GM18951 (cell line): ENCODE results near the gene UBASH3B.

Source experiments
- POLR2A ChIP-seq: IDR thresholded peaks from 4 replicates; pipeline ENCODE4 v1.6.1; 2011; ENCODE audit warnings: mild to moderate bottlenecking; ENCODE audit not compliant: insufficient read length, insufficient read depth; ENCODE audit errors: extremely low read depth
- in situ Hi-C: fragments of 300-500 bp; cut with MboI; formaldehyde crosslinking; loops from one replicate; pipeline ENCODE4 v1.12.0; 2022; ENCODE audit warnings: low sequenced_read_pairs, mixed read lengths, inconsistent platforms; ENCODE audit not compliant: unreplicated experiment

The UBASH3B gene

DNA sequence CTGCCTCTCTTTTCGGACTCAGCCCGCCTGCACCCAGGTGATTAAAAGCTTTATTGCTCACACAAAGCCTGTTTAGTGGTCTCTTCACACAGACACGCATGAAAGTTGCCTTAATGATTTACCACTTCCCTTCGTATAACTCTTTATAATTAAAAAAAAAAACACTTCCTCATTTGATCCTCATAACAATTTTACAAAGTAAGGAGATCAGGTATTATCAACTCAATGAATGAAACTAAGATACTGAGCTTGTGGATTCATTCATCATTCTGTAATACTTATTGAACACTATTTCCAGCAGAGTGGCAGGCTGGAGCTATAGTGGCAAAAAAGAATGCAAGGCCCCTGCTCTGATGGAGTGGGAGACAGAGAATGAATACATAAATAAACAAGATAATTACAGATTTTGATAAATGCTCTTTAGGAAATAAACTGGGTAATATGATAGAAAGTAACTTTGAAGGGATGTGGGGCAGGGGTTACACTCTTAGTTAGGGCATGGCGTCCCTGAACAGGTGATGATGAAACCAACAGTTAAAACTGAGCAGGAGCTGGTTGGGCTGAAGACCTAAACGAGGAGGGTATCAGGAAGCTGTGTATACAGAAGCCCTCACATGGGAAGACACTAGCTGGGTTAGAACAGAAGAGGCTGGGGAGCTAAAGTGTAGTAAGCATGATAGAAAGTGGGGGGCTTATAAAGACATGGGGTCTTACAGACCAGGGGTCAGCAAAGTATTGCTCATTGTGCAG, 177.4 kb downstream of the UBASH3B start:
- in situ Hi-C loops = no loop called here
- TF ChIP-seq POLR2A = no peak

DNA sequence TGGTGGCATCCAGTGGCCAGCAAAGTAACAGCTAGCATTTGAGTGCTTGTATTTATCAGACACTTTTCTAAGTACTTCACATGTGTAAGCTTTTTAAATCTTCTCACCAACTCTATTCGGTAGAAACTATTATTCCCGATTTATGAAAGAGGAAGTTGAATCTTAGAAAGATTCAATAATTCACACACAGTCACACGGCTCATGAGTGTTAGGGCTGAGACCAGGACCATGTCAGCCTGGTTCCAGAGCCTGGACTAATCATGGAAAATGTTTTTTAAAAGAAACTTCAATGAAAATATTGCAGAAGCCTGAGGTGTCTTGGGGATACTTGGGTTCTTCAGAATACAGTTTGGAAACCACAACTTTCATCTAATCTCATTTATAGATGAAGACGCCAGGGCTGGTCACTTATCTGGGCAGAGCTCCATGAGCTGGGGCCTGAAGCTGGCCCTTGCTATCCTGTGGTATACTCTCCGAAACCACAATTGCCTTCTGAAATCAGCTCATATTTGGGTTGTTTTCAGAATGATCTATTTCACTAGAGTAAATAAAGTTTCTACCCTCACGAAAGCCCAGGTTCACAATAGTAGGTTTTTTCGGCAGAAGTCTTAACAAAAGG, 178.4 kb downstream of the UBASH3B start:
- in situ Hi-C loops = no loop called here
- TF ChIP-seq POLR2A = no peak

DNA sequence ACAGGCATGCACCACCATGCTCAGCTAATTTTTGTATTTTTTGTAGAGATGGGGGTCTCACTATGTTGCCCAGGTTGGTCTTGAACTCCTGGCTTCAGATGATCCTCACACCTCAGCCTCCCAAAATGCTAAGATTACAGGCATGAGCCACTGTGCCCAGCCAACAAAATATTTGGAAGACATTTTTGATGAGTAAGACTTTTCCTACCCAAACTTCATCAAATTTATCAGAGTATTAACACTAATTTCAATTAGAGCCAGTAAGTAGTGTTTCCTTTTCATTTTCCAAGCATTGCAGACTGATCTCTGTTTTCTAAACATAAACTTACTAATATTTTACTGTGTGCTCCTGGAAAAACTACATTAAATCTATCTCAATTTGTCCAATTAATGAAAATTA, 181.4 kb downstream of the UBASH3B start:
- in situ Hi-C loops = no loop called here
- no peak for TF ChIP-seq POLR2A

DNA sequence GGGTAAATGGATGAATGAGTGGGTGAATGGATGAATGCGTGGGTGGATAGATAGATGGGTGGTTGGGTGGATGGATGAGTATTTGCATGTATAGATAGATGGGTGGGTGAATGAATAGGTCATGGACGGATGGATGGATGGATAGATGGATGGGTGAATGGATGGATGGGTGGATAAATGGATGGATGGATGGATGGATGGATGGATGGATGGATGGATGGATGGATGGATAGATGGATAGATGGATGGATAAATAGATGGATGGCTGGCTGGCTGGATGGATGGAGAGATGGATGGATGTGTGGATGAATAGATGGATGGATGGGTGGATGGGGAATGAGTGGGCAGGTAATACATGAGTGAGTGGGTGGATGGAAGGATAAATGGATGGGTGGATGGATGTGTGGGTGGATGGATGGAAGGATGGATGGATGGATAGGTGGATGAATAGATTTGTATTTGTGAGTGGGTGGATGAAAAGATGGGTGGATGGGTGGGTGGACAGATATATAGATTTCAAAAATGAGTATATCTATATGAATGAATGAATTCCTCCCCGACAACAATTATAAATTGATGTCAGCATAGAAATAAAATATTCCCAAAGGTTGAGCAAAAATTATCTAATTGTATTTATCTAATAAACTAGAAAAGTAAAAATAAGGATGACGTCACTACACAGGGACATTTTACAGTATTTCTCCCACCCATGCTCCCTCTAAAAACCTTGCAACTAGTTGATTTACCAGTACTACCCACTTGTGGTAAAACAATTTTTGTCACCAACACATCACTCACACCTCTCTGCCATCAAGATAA, 182.2 kb downstream of the UBASH3B start:
- in situ Hi-C loops = no loop called here
- no peak for TF ChIP-seq POLR2A

DNA sequence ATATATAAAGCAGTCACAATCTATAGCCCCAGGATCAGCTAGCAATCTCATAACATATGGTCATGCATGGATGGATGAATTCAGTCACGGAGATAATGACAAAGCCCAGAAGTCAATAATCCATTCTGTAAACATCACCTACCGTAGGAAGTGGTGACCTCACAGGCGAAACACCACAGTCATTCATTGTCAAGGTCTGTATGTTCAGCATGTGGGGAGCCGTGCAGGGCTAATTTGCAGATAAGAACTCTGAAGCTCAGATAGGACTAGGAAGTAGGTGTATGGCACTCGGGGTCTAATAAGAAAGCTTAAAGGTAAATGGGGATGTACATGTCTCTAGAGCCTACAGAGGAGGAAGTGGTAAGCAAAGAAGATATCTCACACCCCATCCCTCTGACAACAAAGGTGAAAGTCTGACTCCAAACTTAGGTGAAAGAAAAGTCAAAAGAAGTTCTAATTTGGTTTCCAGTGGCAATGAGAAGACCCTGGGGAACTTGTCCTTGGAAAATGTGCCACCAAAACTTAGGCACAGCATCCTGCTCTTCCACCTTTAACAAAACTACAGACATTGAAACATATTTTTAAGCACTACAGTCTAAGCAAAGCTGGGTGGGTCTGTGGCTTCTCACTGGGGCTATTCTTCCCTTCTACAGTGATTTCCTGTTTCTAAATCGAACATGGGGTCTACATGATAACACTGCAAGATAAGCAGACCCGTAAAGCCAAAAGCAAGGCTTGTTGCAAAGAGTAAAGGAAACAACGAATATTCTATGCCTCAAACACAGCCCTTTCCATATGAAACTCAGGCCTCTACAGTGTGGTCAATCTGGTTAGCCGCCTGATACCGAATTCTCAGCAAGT, 188.0 kb downstream of the UBASH3B start:
- no peak for TF ChIP-seq POLR2A
- in situ Hi-C loops = no loop called here

DNA sequence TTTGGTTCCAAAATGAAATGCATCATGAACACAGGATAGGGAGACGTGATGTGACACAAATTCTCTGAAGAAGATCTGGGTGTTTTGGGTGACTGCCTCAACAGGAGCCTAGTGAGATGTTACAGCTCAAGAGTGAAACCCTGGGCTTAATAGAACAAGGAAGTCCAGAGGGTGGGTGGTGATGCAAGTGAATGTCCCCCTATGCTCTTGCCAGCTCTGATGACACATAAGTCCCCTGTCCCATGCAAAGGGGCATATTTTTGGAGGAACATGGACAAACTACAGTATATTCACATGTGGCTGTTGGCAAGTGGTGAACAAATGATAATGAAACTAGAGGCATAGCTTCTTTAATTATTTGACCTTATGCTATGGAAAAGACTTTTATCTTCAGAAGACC, 191.9 kb downstream of the UBASH3B start:
- TF ChIP-seq POLR2A = no peak
- in situ Hi-C loops = no loop called here

DNA sequence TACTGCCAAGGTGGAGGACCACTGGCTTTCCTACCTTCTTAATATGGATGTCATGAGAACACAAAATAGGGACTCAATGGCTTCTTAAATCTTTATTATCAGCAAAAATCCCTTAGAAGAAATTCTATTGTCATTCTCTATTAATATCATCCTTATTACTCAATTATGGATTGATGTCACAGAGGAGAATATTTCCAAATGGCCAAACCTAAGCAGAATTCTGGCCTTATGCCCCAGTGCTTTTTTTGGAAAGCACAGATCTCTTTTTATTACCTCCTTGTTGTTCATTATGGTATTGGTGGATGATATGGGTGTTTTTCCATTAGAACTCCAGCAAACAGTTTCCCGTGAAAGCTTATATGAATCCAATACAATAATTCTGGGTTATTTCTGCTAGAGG, 192.7 kb downstream of the UBASH3B start:
- TF ChIP-seq POLR2A = no peak
- in situ Hi-C loops = no loop called here

DNA sequence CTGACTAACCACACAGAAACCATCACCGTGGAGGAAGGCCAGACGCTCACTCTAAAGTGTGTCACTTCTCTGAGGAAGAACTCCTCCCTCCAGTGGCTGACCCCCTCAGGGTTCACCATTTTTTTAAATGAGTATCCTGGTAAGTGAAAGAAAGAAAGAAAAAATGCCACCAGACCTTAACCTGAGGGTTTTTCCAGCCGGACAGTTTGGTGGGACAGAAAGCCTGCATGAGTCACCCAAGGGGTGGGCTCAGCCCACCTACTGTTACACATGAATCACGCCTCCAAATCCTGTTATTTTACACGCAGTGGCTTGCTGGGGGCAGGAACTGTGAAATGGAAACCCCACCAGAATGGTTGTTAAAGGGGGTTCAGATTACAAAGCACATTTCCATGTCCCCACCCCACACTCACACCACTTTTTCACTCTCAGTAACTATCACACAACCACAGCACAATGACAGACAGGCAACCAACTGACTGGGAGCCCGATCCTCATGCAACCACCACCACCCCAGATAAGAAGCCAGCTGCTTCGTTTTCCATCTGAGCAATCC, 194.6 kb downstream of the UBASH3B start:
- TF ChIP-seq POLR2A = no peak
- in situ Hi-C loops = loop anchor here (5.0 kb wide), 1 partner anchor 53 kb away; no protein-coding TSS in a partner anchor

DNA sequence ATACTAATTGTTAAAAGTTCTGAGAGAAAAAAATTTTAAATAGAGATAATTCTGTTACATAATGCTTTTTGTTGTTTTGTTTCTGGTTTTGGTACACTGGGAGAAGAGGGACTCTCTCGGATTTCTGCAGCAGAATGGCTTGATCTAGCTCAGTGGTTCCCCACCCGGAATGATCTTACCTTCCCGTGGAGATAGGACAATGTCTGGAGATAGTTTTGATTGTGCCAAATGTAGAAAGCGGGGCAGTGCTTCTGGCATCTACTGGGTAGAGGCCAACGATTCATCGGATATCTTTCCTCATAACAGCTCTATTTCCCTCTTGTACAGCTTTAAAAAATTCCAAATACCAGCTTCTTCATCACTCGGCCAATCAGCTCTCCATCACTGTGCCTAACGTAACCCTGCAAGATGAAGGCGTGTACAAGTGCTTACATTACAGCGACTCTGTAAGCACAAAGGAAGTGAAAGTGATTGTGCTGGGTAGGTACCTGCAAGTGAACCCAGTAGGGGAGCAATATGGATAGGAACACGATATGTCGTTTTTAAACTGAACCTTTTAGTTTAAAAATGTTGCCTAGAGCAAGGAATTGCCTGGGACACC, 195.9 kb downstream of the UBASH3B start:
- in situ Hi-C loops = loop anchor here (5.0 kb wide), 1 partner anchor 54 kb away; no protein-coding TSS in a partner anchor
- no peak for TF ChIP-seq POLR2A

DNA sequence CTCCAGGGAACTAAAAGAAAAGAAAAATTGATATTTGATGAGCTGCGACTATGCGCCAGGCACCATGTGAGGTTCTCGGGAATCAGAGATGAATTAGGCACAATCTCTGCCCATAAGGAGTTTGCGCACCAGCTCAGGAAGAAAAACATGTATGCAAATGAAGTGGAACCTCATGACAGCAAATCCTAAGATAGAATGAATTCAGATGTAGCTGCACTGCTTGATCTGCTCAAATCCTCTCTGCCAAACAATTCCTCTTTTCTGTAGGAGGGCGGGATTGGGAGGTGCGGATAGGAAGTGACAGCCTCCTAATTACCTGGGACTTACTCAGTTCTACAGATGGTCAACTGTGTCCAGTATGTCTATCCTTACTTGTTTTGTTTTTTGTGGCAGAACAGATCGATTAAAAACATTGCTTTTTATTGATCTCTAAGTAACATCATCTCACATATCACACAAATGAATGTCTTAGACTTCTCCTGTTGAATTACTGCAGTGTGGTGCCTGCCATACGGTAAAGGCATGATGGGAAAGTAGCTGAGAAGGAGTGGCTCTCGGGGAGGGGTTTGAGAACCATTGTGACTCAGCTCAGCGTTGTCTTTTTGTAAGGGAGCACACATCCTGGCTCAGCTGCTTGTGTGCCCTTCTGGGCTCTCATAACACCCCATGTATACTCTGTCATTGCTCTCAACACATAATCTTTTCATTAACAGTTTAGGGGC, 196.7 kb downstream of the UBASH3B start:
- in situ Hi-C loops = loop anchor here (5.0 kb wide), 1 partner anchor 55 kb away; no protein-coding TSS in a partner anchor
- TF ChIP-seq POLR2A = no peak

DNA sequence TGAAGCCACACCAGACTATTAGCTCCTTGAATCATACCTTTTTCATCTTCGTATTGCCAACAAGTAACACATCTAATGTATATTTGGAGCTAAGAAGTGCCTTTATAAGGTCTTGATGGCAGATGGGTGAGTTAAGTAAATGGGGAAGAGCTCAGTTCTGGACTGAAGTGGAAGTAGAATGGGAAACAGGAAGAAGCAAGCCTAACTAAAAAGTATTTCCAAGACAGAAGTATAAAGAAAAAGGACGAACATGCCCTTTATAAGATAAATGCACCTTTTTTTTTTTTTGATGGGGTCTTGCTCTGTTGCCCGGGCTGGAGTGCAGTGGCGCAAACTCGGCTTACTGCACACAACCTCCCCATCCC, 197.3 kb downstream of the UBASH3B start:
- TF ChIP-seq POLR2A = no peak
- in situ Hi-C loops = loop anchor here (5.0 kb wide), 1 partner anchor 55 kb away; no protein-coding TSS in a partner anchor

DNA sequence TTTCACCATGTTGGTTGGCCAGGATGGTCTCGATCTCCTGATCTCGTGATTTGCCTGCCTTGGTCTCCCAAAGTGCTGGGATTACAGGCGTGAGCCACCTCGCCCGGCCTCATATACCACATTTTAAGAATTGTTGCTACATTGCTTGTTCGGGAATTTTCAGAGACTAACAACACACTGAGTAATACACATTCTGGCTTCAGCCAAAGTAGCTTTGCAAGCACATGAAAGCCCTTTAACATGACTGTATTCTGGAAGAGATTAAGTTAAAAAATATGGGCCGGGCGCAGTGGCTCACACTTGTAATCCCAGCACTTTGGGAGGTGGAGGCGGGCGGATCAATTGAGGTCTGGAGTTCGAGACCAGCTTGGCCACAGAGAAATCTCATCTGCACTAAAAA, 197.7 kb downstream of the UBASH3B start:
- in situ Hi-C loops = loop anchor here (5.0 kb wide), 1 partner anchor 56 kb away; no protein-coding TSS in a partner anchor
- no peak for TF ChIP-seq POLR2A
